Retinal pigment epithelial cell (primary cell): ENCODE results near the gene NT5DC1.

Experiments used
- DNase-seq: peaks from one replicate; pipeline ENCODE4 v3.0.0-alpha.2; 2010; ENCODE audit warnings: low read depth
- H3K4me3 ChIP-seq: 2 replicates; pipeline ENCODE4 v1.5.1; 2011; ENCODE audit warnings: mild to moderate bottlenecking, low read length, control low read depth, moderate library complexity
- TF ChIP-seq, protein P1 (sequence below): conservative IDR thresholded peaks from 2 replicates; pipeline ENCODE4 v1.5.1; 2011; ENCODE audit warnings: low read depth, low read length, control low read depth, inconsistent platforms

NT5DC1 gene

GRCh38 chr6:116205281-116205680 lies 104.6 kb downstream of the NT5DC1 start:
- TF ChIP-seq, protein P1, sequence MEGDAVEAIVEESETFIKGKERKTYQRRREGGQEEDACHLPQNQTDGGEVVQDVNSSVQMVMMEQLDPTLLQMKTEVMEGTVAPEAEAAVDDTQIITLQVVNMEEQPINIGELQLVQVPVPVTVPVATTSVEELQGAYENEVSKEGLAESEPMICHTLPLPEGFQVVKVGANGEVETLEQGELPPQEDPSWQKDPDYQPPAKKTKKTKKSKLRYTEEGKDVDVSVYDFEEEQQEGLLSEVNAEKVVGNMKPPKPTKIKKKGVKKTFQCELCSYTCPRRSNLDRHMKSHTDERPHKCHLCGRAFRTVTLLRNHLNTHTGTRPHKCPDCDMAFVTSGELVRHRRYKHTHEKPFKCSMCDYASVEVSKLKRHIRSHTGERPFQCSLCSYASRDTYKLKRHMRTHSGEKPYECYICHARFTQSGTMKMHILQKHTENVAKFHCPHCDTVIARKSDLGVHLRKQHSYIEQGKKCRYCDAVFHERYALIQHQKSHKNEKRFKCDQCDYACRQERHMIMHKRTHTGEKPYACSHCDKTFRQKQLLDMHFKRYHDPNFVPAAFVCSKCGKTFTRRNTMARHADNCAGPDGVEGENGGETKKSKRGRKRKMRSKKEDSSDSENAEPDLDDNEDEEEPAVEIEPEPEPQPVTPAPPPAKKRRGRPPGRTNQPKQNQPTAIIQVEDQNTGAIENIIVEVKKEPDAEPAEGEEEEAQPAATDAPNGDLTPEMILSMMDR, result no peak
- no peak for DNase-seq
- no peak overlapping the region for H3K4me3 ChIP-seq

- H3K4me3 ChIP-seq, result no peak overlapping the region
- no peak for DNase-seq
- TF ChIP-seq, protein P1, result no peak
Observed at GRCh38 chr6:116206231-116206903, 105.7 kb downstream of the NT5DC1 start.

GRCh38 chr6:116208056-116208785 lies 107.6 kb downstream of the NT5DC1 start:
- DNase-seq, result no peak
- TF ChIP-seq, protein P1, result no peak
- H3K4me3 ChIP-seq, result no peak overlapping the region

GRCh38 chr6:116210316-116210715 lies 109.7 kb downstream of the NT5DC1 start:
- no peak overlapping the region for H3K4me3 ChIP-seq
- DNase-seq, result no peak
- TF ChIP-seq, protein P1, result no peak

DNA sequence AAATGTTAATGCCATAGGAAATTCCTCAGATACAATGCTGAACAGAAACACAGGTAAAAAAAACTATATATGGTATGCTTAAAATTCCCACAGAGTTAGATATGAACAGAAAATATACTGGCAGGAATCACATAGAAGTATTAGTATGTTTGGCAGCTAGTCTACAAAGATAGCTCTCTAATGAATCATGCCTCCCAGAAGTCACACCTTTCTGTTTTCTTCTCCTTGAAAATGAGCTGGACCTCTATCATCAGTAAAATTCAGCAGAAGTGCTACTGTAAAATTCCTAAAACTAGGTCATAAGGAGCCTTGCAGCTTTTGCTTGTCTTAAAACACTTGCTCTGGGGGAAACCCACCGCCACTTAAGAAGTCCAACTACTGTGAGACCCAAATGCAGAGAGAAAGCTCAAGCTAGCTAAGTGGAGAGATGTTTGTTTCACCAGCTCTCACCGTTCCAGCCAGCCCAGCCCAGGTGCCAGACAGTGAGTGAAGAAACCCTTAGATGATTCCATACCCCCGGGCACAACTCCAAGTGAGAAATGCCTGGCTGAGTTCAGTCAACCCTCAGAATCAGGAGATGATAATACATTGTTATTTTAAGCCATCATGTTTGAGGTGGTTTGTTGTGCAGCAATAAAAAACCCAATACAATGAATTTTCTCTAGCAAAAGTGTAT lies 110.2 kb downstream of the NT5DC1 start:
- no peak overlapping the region for H3K4me3 ChIP-seq
- DNase-seq, result no peak
- TF ChIP-seq, protein P1, result no peak

- no peak for DNase-seq
- H3K4me3 ChIP-seq, result no peak overlapping the region
- TF ChIP-seq, protein P1, result no peak
Observed at GRCh38 chr6:116214681-116215080, 114.0 kb downstream of the NT5DC1 start.
